Right lobe of liver (tissue), 4 donors: ENCODE results near the gene DST.

ENCODE experiments used
- CTCF ChIP-seq, 4 donors: fragments of 200-600 bp in 3 of 4; fragments of 450-650 bp in 1 of 4; IDR thresholded peaks; one replicate each; pipeline versions ENCODE4 v1.5.1 to v1.8.0; 2016 to 2022; ENCODE audit warnings: antibody characterized with exemption in 4 of 4, mild to moderate bottlenecking in 2 of 4
- POLR2A ChIP-seq: fragments of 450-650 bp; IDR thresholded peaks from one replicate; pipeline ENCODE4 v1.6.1; 2017; ENCODE audit warnings: antibody characterized with exemption, mild to moderate bottlenecking
- donor health status: DM: no; HTN: no; CAD: no.
- donor health status: DM: no; HTN: no; CAD: no.
- donor health status: DM: no; HTN: yes; CAD: no.

- TF ChIP-seq CTCF (IDR thresholded peaks at IDR 0.05) (no peak), POLR2A (no peak)
Measured at GRCh38 chr6:56677559-56677958, 34.9 kb upstream of the DST start.
